Cardiac muscle cell (in vitro differentiated cells and primary cell): ENCODE results near the gene CBX2. TPM values are rescaled to one million over a fixed set of nuclear protein-coding genes. Genes with fewer than 3 reads are reported as not detected.

Experiments
- polyA plus RNA-seq: library from polyadenylated mRNA; unstranded; fragments of >200 nt; fragmentation: Nextera tagmentation; extraction: Ambion mirVana; gene quantifications from 2 replicates; pipeline ENCODE4 v1.2.1, GENCODE V29; 2016
- total RNA-seq: library from RNA; depleted of rRNA; stranded (reverse); fragments of >200 nt; gene quantifications from 2 replicates; pipeline ENCODE4 v1.2.3, GENCODE V29; 2016

The CBX2 gene
- total and polyA plus RNA-seq, 2 experiments from 2014 or later = 25.8 to 51.1 TPM

Other genes starting within 250 kb of the CBX2 start
- gene RBFOX3, start 167.1 kb upstream of the CBX2 start, total RNA-seq = 0.46 and 0.69 TPM in 2 replicates
- 1.9 and 3.5 TPM in 2 replicates for gene RBFOX3, start 167.1 kb upstream of the CBX2 start, polyA plus RNA-seq
- gene ENPP7, start 47.2 kb upstream of the CBX2 start, total RNA-seq = not detected in 2 replicates
- not detected in 2 replicates for gene ENPP7, start 47.2 kb upstream of the CBX2 start, polyA plus RNA-seq
- gene CBX8, start 18.9 kb downstream of the CBX2 start, total RNA-seq = 16.7 and 20.3 TPM in 2 replicates
- gene CBX8, start 18.9 kb downstream of the CBX2 start, polyA plus RNA-seq = 8.2 and 13.8 TPM in 2 replicates
- 78.2 and 91.6 TPM in 2 replicates for gene CBX4, start 61.3 kb downstream of the CBX2 start, total RNA-seq
- 43.6 and 51.9 TPM in 2 replicates for gene CBX4, start 61.3 kb downstream of the CBX2 start, polyA plus RNA-seq